Astrocyte (in vitro differentiated cells and primary cell): ENCODE measurements around the gene TSHZ1. TPM values are rescaled to one million over a fixed set of nuclear protein-coding genes. Genes with fewer than 3 reads are reported as not detected.

Source experiments
- DNase-seq: peaks from one replicate; pipeline ENCODE4 v3.0.0-alpha.2; 2010; ENCODE audit warnings: low read depth
- FAIRE-seq: peaks from 2 replicates; lab custom pipeline; 2011; peaks lifted over from hg19 to GRCh38; lab: Jason Lieb, UNC
- H2AFZ ChIP-seq: 2 replicates; pipeline ENCODE4 v1.6.0; 2012; ENCODE audit warnings: low read depth, low read length, inconsistent platforms
- H3K27ac ChIP-seq: 2 replicates; pipeline ENCODE4 v1.5.1; 2011; ENCODE audit warnings: low read depth, low read length, inconsistent platforms
- H3K27me3 ChIP-seq: 2 replicates; pipeline ENCODE4 v1.6.0; 2011; ENCODE audit warnings: low read length, inconsistent platforms; ENCODE audit not compliant: insufficient read depth
- H3K36me3 ChIP-seq: 2 replicates; pipeline ENCODE4 v1.5.1; 2011; ENCODE audit warnings: low read length, inconsistent platforms; ENCODE audit not compliant: insufficient read depth
- H3K4me1 ChIP-seq: 2 replicates; pipeline ENCODE4 v1.5.1; 2011; ENCODE audit warnings: low read length, inconsistent platforms; ENCODE audit not compliant: insufficient read depth
- H3K4me2 ChIP-seq: 2 replicates; pipeline ENCODE4 v1.6.0; 2012; ENCODE audit warnings: low read length, inconsistent platforms
- H3K4me3 ChIP-seq: 2 replicates; pipeline ENCODE4 v1.5.1; 2011; ENCODE audit warnings: low read depth, mild to moderate bottlenecking, low read length, inconsistent platforms; ENCODE audit not compliant: insufficient read depth
- H3K79me2 ChIP-seq: 2 replicates; pipeline ENCODE4 v1.6.0; 2012; ENCODE audit warnings: mild to moderate bottlenecking, low read length, inconsistent platforms; ENCODE audit not compliant: insufficient read depth
- H3K9ac ChIP-seq: 2 replicates; pipeline ENCODE4 v1.6.0; 2012; ENCODE audit warnings: mild to moderate bottlenecking, low read length, inconsistent platforms
- H3K9me3 ChIP-seq: 2 replicates; pipeline ENCODE4 v1.5.1; 2012; ENCODE audit warnings: low read depth, mild to moderate bottlenecking, low read length, inconsistent platforms; ENCODE audit not compliant: insufficient read depth
- H4K20me1 ChIP-seq: 2 replicates; pipeline ENCODE4 v1.6.0; 2012; ENCODE audit warnings: low read length, inconsistent platforms; ENCODE audit not compliant: insufficient read depth
- H3K27ac Mint-ChIP-seq: one replicate; pipeline ENCODE4 v1.8.0; 2021; ENCODE audit warnings: mild to moderate bottlenecking, mixed read lengths; ENCODE audit not compliant: unreplicated experiment
- H3K27me3 Mint-ChIP-seq: one replicate; pipeline ENCODE4 v1.8.0; 2021; ENCODE audit warnings: low read depth, mixed read lengths; ENCODE audit not compliant: unreplicated experiment
- H3K36me3 Mint-ChIP-seq: one replicate; pipeline ENCODE4 v1.8.0; 2021; ENCODE audit warnings: low read depth, mixed read lengths; ENCODE audit not compliant: unreplicated experiment
- H3K4me1 Mint-ChIP-seq: one replicate; pipeline ENCODE4 v1.8.0; 2021; ENCODE audit warnings: low read depth, mixed read lengths; ENCODE audit not compliant: unreplicated experiment
- H3K4me3 Mint-ChIP-seq: one replicate; pipeline ENCODE4 v1.8.0; 2021; ENCODE audit warnings: mild to moderate bottlenecking, moderate library complexity, mixed read lengths; ENCODE audit not compliant: unreplicated experiment
- H3K9me3 Mint-ChIP-seq: one replicate; pipeline ENCODE4 v1.8.0; 2021; ENCODE audit warnings: mild to moderate bottlenecking, mixed read lengths; ENCODE audit not compliant: unreplicated experiment
- CTCF ChIP-seq: IDR thresholded peaks from 2 replicates; pipeline ENCODE4 v1.5.1; 2011; ENCODE audit warnings: low read depth, mild to moderate bottlenecking, inconsistent platforms, low read length, moderate library complexity; ENCODE audit not compliant: insufficient read depth
- EZH2 ChIP-seq: IDR thresholded peaks from 2 replicates; pipeline ENCODE4 v1.6.1; 2012; ENCODE audit warnings: mild to moderate bottlenecking, low read length, inconsistent platforms; ENCODE audit not compliant: insufficient read depth
- total RNA-seq: library from RNA; stranded (reverse); gene quantifications from 2 replicates; pipeline ENCODE4 v1.2.1, GENCODE V29; 2021

Gene TSHZ1
- total RNA-seq, 1 donor from 2014 or later: 2.9 TPM

DNA sequence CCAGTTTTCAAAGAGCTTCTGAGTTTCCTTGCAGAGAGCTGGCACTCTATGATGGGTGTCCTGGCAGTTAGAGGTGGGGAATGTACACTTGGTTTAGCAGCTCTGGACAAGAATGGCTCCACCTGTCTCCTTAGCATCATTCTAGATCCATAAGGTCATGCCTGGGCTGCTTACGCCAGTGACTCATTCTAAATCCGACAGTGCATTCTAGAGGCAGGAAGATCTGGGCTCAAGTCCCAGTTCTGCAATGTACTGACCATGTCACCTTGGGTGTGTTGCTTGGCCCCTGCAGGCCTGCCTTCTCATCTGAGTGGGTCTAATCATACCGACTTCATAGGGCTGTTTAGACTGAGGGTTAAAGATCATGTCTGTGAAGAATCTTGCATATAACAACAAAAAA lies 48.1 kb upstream of the TSHZ1 start:
- Histone ChIP-seq H3K9me3 (no peaks in the 10 kb centered on the region), H3K36me3 (no peaks in the 10 kb centered on the region), H3K79me2 (no peaks in the 10 kb centered on the region), H3K4me1 (no peaks in the 10 kb centered on the region), H3K4me3 (no peak overlapping the region), H3K27me3 (peaks cover 13% of the 10 kb centered on the region), H3K9ac (no peak overlapping the region), H2AFZ (no peak overlapping the region), H3K27ac (no peak overlapping the region), H3K4me2 (no peak overlapping the region), H4K20me1 (no peaks in the 10 kb centered on the region)
- DNase-seq (peak; percentile 62), FAIRE-seq (no peak)
- Mint-ChIP-seq H3K36me3 (no peaks in the 10 kb centered on the region), H3K9me3 (peaks cover 2% of the 10 kb centered on the region), H3K27me3 (peaks cover 32% of the 10 kb centered on the region), H3K4me3 (no peak overlapping the region), H3K27ac (no peak overlapping the region), H3K4me1 (no peaks in the 10 kb centered on the region)
- TF ChIP-seq EZH2 (no peak), CTCF (no peak)

DNA sequence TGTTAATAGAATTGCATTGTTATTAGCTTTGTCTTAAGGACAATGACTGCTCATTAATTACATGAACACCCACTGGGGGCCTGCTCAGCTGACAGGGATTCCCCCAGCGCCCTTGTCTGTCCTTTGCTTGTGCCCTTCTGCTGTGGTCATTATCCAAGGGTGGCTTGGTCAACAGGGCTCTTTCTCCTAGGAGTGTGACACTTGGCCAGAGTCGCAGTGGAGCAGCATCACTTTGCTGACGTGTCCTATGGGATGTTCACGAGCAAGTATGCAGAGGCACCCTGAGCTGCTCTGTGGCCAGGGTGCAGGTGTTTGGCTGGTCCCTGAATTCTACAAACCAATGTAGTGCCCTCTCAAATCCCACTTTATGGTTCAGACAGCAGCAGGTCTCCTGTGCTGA lies 47.6 kb upstream of the TSHZ1 start:
- H3K27me3 Mint-ChIP-seq: peaks cover 32% of the 10 kb centered on the region
- peaks cover 2% of the 10 kb centered on the region for H3K9me3 Mint-ChIP-seq
- no peaks in the 10 kb centered on the region for H3K36me3 ChIP-seq
- DNase-seq (no peak), FAIRE-seq (no peak)
- H3K27ac Mint-ChIP-seq: no peak overlapping the region
- peaks cover 13% of the 10 kb centered on the region for H3K27me3 ChIP-seq
- H3K4me3 Mint-ChIP-seq: no peak overlapping the region
- H3K4me1 Mint-ChIP-seq: no peaks in the 10 kb centered on the region
- TF ChIP-seq EZH2 (no peak), CTCF (no peak)
- H3K36me3 Mint-ChIP-seq: no peaks in the 10 kb centered on the region
- H3K9me3 ChIP-seq: no peaks in the 10 kb centered on the region
- no peaks in the 10 kb centered on the region for H4K20me1 ChIP-seq
- no peak overlapping the region for H2AFZ ChIP-seq
- no peaks in the 10 kb centered on the region for H3K4me1 ChIP-seq
- H3K4me2 ChIP-seq: no peak overlapping the region
- no peak overlapping the region for H3K9ac ChIP-seq
- H3K79me2 ChIP-seq: no peaks in the 10 kb centered on the region
- no peak overlapping the region for H3K27ac ChIP-seq
- H3K4me3 ChIP-seq: no peak overlapping the region

DNA sequence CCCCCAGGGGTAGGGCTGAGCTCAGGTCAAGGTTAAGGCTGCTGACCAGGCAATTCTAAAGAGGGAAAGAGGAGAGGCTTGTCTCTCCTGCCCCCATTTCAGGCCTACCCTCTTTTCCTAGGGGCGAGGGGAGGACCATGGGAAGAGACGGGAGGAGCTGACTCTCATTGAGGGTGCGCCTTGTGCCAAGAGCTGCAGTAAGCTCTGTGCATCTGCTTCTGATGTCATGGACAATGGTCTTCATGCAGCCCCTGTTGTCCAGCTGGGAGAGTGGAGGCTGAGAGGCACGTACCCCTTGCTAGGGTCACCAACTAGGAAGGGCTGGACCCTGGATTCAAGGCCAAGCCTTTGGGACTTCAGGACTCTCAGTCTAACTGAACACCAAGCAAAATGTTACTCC lies 46.9 kb upstream of the TSHZ1 start:
- H3K4me1 Mint-ChIP-seq: no peaks in the 10 kb centered on the region
- no peak overlapping the region for H3K4me3 Mint-ChIP-seq
- H3K36me3 Mint-ChIP-seq: no peaks in the 10 kb centered on the region
- Histone ChIP-seq H3K4me2 (no peak overlapping the region), H3K27me3 (peaks cover 13% of the 10 kb centered on the region), H2AFZ (no peak overlapping the region), H3K9me3 (no peaks in the 10 kb centered on the region), H3K4me3 (no peak overlapping the region), H3K27ac (no peak overlapping the region), H3K4me1 (no peaks in the 10 kb centered on the region), H3K9ac (no peak overlapping the region), H3K36me3 (no peaks in the 10 kb centered on the region), H3K79me2 (no peaks in the 10 kb centered on the region), H4K20me1 (no peaks in the 10 kb centered on the region)
- peaks cover 29% of the 10 kb centered on the region for H3K27me3 Mint-ChIP-seq
- peaks cover 2% of the 10 kb centered on the region for H3K9me3 Mint-ChIP-seq
- TF ChIP-seq CTCF: no peak
- no peak for TF ChIP-seq EZH2
- FAIRE-seq: no peak
- no peak overlapping the region for H3K27ac Mint-ChIP-seq
- no peak for DNase-seq
